Mucosa of descending colon (tissue), 3 donors: ENCODE results near the gene IFI27L1. TPM values are rescaled to one million over a fixed set of nuclear protein-coding genes. Genes with fewer than 3 reads are reported as not detected.

Source experiments
- ATAC-seq: fragments of 200-7000 bp; cut with Tn5 transposase; one replicate; pipeline ENCODE4 v1.9.1; 2020; ENCODE audit warnings: mild to moderate bottlenecking, moderate library complexity
- DNase-seq, 3 donors: peaks; one replicate each; pipeline ENCODE4 v3.0.0-alpha.2; 2020
- H3K36me3 ChIP-seq: fragments of 200-600 bp; one replicate; pipeline ENCODE4 v1.8.0; 2021; ENCODE audit warnings: low read depth, mild to moderate bottlenecking
- H3K4me1 ChIP-seq: fragments of 200-600 bp; one replicate; pipeline ENCODE4 v1.8.0; 2021; ENCODE audit warnings: low read depth, mild to moderate bottlenecking
- H3K4me3 ChIP-seq: fragments of 200-600 bp; one replicate; pipeline ENCODE4 v1.8.0; 2021; ENCODE audit warnings: mild to moderate bottlenecking
- H3K9me3 ChIP-seq: fragments of 200-600 bp; one replicate; pipeline ENCODE4 v1.8.0; 2021; ENCODE audit warnings: mild to moderate bottlenecking
- CTCF ChIP-seq: fragments of 200-600 bp; IDR thresholded peaks from one replicate; pipeline ENCODE4 v1.8.0; 2022; ENCODE audit warnings: antibody characterized with exemption, mild to moderate bottlenecking
- intact Hi-C, 2 donors: fragments of 100-400 bp; cut with DNase I in 1 of 2; cut with micrococcal nuclease in 1 of 2; formaldehyde crosslinking; loops; one replicate each; pipeline versions ENCODE4 v1.11.0 to v1.11.1; 2022; cut with DNase I, micrococcal nuclease
- total RNA-seq, 3 donors: library from RNA; stranded (reverse); fragmentation: NEBNext Ultra II Directional in 2 of 3; extraction: Animal tissue kit (Norgen Biotek cat#: 25700) in 2 of 3; gene quantifications; one replicate each; pipeline versions ENCODE4 v1.2.1 to v1.2.4, GENCODE V29; 2021 to 2023
- donor health status: DM: no; HTN: no; CAD: no; lungs with moderate emphysema.
- donor health status: DM: no; HTN: no; CAD: no.
- donor health status: DM: no; HTN: yes; CAD: no.

IFI27L1 gene
- total RNA-seq, 3 donors from 2014 or later: 19.9 to 29.9 (median 20.6) TPM

- no peak for TF ChIP-seq CTCF
- ATAC-seq (no peak), DNase-seq (no peak)
- Histone ChIP-seq H3K36me3 (no peaks in the 10 kb centered on the region), H3K4me1 (peaks cover 31% of the 10 kb centered on the region), H3K4me3 (no peak overlapping the region), H3K9me3 (no peaks in the 10 kb centered on the region)
- intact Hi-C loops: no loop called here
These were observed 3.8 kb upstream of the IFI27L1 start for GRCh38 chr14:94077111-94077821.

GRCh38 chr14:94077823-94078222 lies 3.3 kb upstream of the IFI27L1 start:
- ATAC-seq (no peak), DNase-seq (no peak)
- no peak for TF ChIP-seq CTCF
- intact Hi-C loops: no loop called here
- Histone ChIP-seq H3K9me3 (no peaks in the 10 kb centered on the region), H3K4me3 (no peak overlapping the region), H3K4me1 (peaks cover 33% of the 10 kb centered on the region), H3K36me3 (no peaks in the 10 kb centered on the region)

GRCh38 chr14:94079891-94080620 lies 1.1 kb upstream of the IFI27L1 start:
- Histone ChIP-seq H3K4me3 (peak overlapping the region; percentile 97), H3K4me1 (peaks cover 33% of the 10 kb centered on the region), H3K9me3 (no peaks in the 10 kb centered on the region), H3K36me3 (no peaks in the 10 kb centered on the region)
- DNase-seq: no peak
- intact Hi-C loops: loop anchor here in 1 of 2 donors (2.0 kb wide), 1 partner anchor 31 kb away; the partner anchor contains the start of gene IFI27
- ATAC-seq: no peak
- TF ChIP-seq CTCF: no peak

- no peaks in the 10 kb centered on the region for H3K36me3 ChIP-seq
- H3K4me1 ChIP-seq: peaks cover 27% of the 10 kb centered on the region
- no peaks in the 10 kb centered on the region for H3K9me3 ChIP-seq
- TF ChIP-seq CTCF: no peak
- intact Hi-C loops: loop anchor here in 1 of 2 donors (2.0 kb wide), 1 partner anchor 29 kb away; the partner anchor contains the start of gene IFI27
- peak overlapping the region; percentile 97 for H3K4me3 ChIP-seq
- peak; percentile 52 for ATAC-seq
- no peak for DNase-seq
These were observed 293 bp downstream of the IFI27L1 start for GRCh38 chr14:94081386-94081820.

- intact Hi-C loops: no loop called here
- no peaks in the 10 kb centered on the region for H3K36me3 ChIP-seq
- H3K4me1 ChIP-seq: no peaks in the 10 kb centered on the region
- DNase-seq: no peak
- no peaks in the 10 kb centered on the region for H3K9me3 ChIP-seq
- no peak for ATAC-seq
- H3K4me3 ChIP-seq: no peak overlapping the region
- no peak for TF ChIP-seq CTCF
These were observed 6.8 kb downstream of the IFI27L1 start for GRCh38 chr14:94087891-94088290.
